Amniotic epithelial cell (primary cell): ENCODE data around the gene PLEKHG5.
"Not testable (repeated sequence)": the region's sequence is repeated elsewhere in the genome, so short reads cannot be mapped to it uniquely, and the experiment has no call there.

ENCODE experiments used
- DNase-seq: peaks from one replicate; pipeline ENCODE4 v3.0.0-alpha.2; 2010; ENCODE audit warnings: low read depth

The PLEKHG5 gene

GRCh38 chr1:6495540-6496364, 4.3 kb upstream of the PLEKHG5 start:
- no peak for DNase-seq

GRCh38 chr1:6495041-6495441, 3.6 kb upstream of the PLEKHG5 start:
- no peak for DNase-seq

GRCh38 chr1:6494627-6495026, 3.2 kb upstream of the PLEKHG5 start:
- no peak for DNase-seq

- DNase-seq, result not testable (repeated sequence)
These were observed 2.4 kb upstream of the PLEKHG5 start for GRCh38 chr1:6493834-6494223.

- DNase-seq, result no peak
These were observed 499 bp upstream of the PLEKHG5 start for GRCh38 chr1:6491966-6492365.

GRCh38 chr1:6491081-6491449, 402 bp downstream of the PLEKHG5 start:
- no peak for DNase-seq

- DNase-seq, result peak; percentile 72
These were observed 1.0 kb downstream of the PLEKHG5 start for GRCh38 chr1:6490181-6491080.

GRCh38 chr1:6489799-6490180, 1.7 kb downstream of the PLEKHG5 start:
- DNase-seq, result peak; percentile 51

GRCh38 chr1:6489383-6489765, 2.1 kb downstream of the PLEKHG5 start:
- no peak for DNase-seq

- no peak for DNase-seq
These were observed 2.7 kb downstream of the PLEKHG5 start for GRCh38 chr1:6488602-6489382.

GRCh38 chr1:6487804-6488484, 3.5 kb downstream of the PLEKHG5 start:
- no peak for DNase-seq

GRCh38 chr1:6486433-6487011, 4.9 kb downstream of the PLEKHG5 start:
- peak; percentile 62 for DNase-seq

GRCh38 chr1:6485168-6486101, 6.0 kb downstream of the PLEKHG5 start:
- DNase-seq, result no peak

GRCh38 chr1:6484826-6485167, 6.7 kb downstream of the PLEKHG5 start:
- no peak for DNase-seq

GRCh38 chr1:6483761-6484117, 7.7 kb downstream of the PLEKHG5 start:
- no peak for DNase-seq

GRCh38 chr1:6483017-6483760, 8.3 kb downstream of the PLEKHG5 start:
- no peak for DNase-seq

- no peak for DNase-seq
These were observed 9.6 kb downstream of the PLEKHG5 start for GRCh38 chr1:6481820-6482219.

- no peak for DNase-seq
These were observed 14.2 kb downstream of the PLEKHG5 start for GRCh38 chr1:6477039-6477820.

- DNase-seq, result no peak
These were observed 15.0 kb downstream of the PLEKHG5 start for GRCh38 chr1:6476483-6476882.
